GM19351 (cell line): ENCODE measurements around the gene GHSR.

ENCODE experiments used
- ATAC-seq: cut with Tn5 transposase; IDR thresholded peaks from one replicate; pipeline ENCODE4 v1.9.1; 2021; ENCODE audit warnings: mild to moderate bottlenecking, moderate library complexity; ENCODE audit not compliant: unreplicated experiment

The GHSR gene

DNA sequence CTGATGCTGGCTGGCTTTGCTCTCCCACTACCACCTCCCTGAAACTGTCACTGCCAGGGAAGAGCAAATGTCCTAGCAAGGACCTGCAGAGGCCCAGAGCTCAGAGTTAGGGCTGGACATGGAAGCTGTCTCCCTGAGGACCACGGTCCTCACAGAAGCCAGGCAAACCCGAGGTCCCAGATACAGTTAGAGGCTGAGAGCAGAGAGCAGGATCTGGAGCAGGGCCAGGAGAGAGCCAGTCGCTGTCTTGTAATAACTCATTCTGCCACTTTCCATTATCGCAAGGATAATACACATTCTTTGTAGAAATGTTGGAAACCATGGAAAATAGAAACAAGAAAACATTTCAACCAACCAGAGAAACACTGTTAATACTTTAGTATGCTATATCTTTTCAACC lies 10.1 kb downstream of the GHSR start:
- ATAC-seq = no peak

DNA sequence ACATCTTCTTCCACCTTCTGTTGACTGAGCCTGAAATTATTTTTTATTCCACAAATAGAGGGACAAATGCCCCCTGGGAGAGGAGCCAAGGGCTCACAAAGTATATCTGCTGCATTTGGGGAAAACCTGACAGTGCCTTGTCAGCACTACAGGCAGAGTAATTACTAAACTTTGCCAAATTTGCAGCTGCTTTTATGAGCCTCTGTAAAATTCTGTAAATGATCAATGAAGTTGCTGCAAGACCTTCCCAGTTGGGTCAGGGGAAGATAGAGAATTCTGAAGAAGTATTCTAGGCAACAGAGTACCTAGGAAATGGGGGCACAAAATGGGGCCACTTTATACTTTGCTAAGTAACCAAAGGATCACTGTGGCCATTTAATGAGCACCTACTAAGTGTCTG lies 10.5 kb downstream of the GHSR start:
- ATAC-seq = no peak

DNA sequence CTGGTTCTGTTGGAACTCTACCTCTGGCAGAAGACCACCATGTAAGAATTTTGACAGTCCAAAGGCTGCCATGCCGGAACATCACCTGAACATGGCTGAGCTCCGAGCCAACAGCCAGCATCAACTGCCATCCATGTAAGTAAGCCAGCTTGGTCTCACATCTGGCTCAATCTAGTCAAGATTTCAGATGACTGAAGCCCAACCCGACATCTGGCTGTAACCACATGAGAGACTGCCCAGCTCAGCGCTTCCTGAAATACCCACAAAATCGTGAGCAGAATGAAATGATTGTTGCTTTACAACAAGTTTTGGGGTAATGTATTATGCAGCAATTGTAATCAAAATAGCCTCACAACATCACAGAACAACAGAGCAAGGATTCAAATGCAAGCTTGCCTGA lies 32.9 kb downstream of the GHSR start:
- ATAC-seq = no peak

DNA sequence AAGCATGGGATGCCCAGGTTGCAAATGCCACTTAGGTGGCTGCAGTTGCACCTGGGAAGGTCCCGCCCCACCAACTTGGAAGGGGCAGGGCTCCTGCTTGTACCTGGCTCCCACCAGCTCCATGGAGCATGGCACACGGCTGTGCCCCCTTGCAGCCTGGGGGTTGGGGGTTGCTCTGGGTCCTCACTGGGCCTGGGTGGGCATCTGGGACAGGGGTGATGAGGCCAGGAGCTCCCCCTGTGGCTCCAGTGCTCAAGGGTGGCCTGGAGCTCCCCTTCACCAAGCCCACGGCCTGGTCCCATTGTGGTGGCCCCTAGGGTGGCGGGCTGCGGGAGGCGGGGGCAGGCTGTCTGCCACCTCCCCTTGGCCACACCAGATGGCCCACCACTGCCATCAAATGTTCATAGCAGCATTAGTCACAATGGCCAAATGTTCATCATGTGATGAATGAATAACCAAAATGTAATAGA lies 36.7 kb downstream of the GHSR start:
- ATAC-seq = no peak

DNA sequence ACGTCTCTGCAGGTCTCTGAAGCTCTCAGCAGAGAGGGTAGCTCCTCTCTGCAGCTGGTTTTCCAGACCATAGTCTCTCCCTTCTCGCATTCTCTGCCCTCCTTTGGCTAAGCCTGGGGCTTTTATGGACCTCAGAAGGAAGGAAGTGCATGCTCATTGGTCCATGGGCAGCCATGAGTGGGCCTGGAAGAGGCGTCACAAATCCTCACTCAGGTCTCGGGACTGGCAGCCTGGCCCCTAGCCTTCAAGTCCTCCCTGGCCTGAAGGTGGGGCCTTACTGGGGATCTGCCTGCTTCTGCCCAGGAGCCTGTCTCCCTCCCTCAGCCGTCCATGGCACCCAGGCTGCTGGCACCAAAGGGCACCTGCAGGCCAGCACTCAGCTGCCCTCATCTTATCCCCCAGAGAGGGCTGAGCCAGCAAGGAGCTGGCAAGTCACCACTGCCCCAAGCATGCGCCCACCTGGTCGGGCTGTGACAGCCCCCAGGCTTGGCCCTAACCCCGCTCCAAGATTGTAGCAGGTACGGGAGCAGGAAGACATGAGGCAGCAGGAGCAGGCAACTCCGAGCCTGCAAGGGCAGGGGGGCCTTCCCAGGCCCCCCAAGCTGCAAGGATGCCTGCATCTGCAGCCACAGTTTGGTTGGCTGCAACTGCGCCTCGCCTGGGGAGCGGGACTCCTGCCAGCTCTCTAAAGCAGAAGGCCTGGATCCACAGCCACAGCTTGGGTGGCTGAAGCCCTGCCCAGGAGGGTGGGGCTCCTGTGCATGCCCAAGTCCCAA lies 37.4 kb downstream of the GHSR start:
- no peak for ATAC-seq

DNA sequence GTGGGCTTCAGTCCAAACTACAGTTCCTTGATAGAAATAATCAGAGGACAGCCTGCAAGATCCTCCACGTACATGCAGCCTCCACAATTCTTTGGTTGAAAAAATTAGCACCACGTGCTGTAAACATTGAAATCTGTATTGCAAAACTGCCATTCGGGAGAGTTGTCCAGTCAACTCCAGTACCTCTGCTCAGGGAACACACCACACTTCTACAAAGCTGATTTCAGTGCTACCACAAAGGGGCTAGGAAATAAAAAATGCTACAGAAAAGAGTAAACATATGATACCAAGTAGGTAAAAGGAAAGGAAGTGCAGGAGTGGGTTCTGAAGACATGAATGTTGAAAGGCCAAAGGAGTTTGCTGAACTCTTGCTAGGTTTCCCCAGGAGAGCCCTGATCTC lies 40.4 kb downstream of the GHSR start:
- ATAC-seq = no peak

DNA sequence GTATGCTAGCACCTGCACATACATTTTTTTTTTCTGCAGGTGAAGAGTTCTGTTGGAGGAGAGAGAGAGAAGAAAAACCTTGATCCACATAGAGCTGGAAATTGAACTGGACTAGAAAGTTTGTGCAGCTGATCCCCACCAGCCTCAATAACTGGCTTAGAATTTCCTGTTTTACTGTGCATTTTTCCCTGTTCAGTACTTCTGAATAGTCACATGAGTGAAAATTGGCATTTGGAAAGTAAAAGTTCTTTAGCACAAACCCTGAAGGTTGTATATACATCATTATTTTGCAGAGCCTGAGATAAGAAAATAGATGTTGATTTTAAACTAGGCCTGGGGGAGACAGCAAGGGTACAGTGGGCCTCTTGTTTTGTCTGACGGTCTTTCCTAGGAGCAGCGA lies 42.3 kb downstream of the GHSR start:
- ATAC-seq = no peak

DNA sequence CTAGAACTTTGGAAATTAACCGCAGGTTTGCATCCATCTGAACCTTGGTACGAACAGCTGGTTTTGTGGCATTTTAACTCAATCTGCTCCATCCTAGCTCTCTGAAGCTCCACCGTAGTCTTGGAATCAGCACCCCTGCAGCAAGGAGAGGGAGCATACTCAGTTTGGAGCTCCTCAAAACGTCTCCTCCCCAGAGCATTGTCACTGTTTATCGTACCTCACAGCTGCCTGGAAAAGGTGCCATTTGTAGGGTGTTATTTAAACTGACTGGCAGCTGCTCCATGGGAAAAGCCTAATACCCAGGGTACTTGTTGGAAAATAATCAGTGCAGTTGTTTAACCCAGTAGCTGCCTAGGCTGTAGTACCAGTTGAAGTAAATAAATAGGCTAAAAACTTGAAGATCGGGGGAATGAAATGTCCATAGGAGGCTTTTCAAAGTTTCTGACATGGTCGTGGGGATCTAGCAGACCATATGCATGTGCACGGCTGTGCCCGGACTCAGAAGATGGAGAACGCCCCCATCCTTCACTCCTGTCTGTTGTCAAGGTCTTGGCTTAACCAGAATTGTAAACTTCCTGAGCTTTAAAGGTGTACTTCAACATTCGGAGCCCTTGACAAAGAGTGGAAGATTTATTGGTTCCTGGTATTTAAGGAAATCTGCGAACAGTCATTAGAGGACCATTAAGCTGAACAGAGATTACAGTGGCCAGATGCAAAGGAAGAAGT lies 43.9 kb downstream of the GHSR start:
- ATAC-seq = no peak

DNA sequence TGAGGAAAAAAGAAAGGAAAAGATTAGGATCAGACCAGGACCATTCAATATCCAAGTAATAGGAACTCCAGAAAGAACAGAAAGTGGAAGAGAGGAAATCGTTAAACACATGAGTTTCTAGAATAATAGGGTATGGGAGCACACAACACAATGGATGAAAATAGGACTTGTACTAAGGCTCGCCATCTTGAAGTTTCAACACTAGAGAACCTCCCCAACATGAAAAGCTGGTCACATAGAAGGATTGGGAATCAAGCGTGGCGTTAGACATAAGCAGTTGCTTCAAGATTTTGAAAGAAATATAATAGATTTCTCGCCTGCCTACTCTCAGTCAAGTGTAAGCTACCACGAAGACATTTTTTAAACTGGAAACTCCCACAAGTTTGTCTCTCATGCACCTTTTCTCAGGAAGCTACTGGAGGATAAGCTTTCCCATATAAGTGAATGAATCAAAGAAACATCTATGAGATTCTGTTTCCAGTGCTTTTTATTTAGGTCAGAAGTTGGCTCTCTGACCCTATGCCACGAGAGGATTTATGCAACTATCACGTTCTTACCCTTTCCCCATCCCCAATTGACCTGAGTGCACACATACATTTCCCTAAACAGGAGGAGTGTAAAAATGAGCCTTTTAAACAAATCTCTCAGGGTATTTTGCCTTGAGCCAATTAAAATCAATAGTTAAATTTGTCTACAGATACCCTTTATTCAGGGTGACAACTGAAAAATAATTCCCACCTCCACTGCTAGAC lies 45.2 kb downstream of the GHSR start:
- ATAC-seq = no peak

DNA sequence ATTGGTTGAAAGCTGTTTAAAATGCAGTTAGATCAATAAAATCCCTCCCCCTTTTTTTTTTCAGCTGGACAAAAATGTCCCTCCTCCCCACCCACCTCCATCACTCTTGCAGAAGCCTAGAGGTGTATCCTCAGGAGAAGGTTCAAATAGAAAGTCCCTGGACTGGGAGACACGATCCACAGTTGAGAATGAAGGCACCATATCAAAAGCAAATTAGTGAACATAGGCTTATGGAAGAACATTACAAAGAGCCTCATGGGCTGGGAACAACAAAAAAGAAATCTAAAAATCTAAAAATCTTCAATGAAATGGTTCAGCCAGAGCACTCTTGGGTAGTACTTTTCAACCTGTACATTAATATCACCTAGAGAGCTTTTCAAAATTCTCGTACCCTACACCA lies 46.2 kb downstream of the GHSR start:
- no peak for ATAC-seq

DNA sequence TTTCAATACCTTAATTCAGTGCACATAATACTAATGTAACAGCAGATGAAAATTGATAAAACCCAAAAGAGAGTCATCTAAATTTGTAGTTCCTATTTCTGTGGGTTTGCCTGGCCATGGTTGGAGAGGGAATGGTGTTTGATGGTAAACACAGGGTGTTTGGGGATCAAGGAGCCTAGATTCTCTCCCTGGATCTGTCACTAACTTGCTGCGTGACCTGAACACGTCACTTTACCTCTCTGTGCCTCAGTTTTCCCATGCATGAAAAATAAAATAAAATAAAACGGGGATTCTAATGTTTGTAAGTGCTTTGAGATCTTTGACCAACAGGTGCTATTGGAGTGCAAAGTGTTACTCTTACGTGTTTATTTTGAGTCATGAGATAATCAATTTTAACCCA lies 49.8 kb downstream of the GHSR start:
- no peak for ATAC-seq

DNA sequence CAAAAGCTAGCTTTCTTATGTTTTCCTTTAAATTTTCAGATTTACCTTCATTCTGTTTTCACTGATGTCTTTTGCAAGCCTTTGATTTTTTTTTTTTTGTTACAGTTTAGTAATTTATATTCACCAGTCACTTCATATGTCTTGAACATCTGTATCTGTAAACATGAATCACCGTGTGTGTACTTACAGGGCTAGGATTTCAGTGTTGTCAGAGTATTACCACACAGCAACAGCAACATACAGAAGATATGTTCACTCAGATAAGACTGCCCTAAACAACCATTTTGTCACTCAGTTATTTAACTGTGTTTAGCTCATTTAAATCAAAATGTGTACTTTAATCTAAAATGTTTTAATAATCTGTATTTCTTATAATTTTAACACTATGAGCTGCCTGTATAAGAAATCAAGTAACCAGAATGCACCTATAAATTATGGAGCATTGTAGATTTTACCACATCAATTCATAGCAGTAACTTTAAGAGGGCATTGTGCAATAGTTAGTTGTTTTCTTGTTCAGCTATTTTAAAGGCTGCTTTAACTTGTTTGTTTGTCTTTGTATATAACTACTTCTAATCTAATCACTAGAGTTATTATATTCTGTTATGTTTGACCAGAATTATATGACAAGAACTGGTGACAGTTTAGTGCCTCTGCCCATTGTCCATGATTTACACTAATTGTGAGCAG lies 50.4 kb downstream of the GHSR start:
- ATAC-seq = no peak

DNA sequence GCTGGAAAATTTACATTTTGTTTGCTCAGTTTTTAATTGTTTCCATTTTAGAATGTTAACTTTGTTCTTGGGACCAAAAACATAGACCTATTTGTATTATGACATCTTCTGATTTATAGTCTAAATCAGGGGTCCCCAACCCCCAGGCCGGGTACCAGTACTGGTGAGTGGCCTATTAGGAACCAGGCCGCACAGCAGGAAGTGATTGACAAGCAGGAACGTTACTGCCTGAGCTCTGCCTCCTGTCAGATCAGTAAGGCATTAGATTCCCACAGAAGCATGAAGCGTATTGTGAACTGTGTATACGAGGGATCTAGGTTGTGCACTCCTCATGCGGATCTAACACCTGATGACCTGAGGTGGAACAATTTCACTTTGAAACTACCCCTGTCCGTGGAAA lies 51.9 kb downstream of the GHSR start:
- no peak for ATAC-seq

DNA sequence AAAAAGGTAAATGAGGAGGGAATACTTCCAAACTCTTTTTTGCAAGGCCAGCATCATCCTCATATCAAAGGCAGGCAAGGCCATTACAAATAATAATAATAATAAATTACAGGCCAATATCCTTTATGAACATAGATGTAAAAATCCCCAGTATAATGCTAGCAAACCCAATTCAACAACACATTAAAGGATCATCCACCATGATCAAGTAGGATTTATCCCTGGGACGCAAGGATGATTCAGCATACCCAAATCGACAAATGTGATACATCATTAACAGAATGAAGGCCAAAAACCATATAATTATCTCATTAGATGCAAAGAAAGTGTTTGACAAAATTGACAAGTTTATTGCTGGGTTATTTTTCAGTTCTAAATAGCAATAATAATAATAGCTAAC lies 53.6 kb downstream of the GHSR start:
- no peak for ATAC-seq
